ENCODE measurements around the gene RAB40C.

RAB40C gene

DNA sequence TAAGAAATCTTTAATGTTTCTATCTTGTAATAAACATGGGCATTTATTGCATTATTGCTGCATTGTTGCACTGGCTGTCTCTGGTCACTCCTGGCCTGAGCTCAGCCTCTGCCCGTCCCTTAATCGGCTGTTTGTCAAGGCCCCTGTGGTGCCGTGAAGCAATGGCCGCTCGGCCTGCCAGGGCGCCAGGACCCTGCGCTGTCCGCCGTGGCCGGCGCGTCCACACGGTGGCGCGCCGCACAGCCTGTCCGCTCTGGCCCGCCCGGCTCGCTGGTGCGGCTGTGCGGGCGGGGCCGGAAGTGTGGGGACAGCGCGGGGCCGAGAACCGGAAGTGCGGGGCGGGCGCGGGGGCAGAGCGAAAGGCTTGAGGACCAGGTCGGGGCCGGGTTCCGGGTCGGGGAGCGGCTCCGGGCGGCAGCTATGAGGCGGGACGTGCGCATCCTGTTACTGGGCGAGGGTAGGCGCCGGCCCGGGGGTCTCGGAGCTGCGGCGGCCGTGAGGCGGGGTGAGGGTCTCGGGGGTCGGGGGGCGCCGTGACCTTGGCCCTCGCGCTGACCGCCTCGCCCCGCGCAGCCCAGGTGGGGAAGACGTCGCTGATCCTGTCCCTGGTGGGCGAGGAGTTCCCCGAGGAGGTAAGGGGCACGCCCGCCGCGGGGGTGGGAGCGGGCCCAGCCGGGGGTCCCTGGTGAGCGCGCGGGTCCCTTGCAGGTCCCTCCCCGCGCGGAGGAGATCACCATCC lies 78.1 kb downstream of the RAB40C start, which contains the start of gene RHOT2:
RHOT2 (plus strand) TSS at position 353 of the 739 bp plus-strand sequence; CDS start at position 421, 68 bp downstream.
- TF ChIP-seq, protein P1, sequence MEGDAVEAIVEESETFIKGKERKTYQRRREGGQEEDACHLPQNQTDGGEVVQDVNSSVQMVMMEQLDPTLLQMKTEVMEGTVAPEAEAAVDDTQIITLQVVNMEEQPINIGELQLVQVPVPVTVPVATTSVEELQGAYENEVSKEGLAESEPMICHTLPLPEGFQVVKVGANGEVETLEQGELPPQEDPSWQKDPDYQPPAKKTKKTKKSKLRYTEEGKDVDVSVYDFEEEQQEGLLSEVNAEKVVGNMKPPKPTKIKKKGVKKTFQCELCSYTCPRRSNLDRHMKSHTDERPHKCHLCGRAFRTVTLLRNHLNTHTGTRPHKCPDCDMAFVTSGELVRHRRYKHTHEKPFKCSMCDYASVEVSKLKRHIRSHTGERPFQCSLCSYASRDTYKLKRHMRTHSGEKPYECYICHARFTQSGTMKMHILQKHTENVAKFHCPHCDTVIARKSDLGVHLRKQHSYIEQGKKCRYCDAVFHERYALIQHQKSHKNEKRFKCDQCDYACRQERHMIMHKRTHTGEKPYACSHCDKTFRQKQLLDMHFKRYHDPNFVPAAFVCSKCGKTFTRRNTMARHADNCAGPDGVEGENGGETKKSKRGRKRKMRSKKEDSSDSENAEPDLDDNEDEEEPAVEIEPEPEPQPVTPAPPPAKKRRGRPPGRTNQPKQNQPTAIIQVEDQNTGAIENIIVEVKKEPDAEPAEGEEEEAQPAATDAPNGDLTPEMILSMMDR (IDR thresholded peaks at IDR 0.05; ENCODE audit: control insufficient read depth, insufficient read depth, low read depth, low read length, missing control alignments), result peak; percentile 42
- H3K4me3 ChIP-seq (ENCODE audit: control insufficient read depth, low read depth, low read length), result peak within 1 kb of the TSS; percentile 73
- peak; percentile 38 for DNase-seq (ENCODE audit: low read depth)

GRCh38 chr16:668519-669171 lies 78.8 kb downstream of the RAB40C start:
- TF ChIP-seq, protein P1 (IDR thresholded peaks at IDR 0.05; ENCODE audit: control insufficient read depth, insufficient read depth, low read depth, low read length, missing control alignments), result no peak
- H3K4me3 ChIP-seq (ENCODE audit: control insufficient read depth, low read depth, low read length), result peak overlapping the region; percentile 73
- DNase-seq (ENCODE audit: low read depth), result no peak

DNA sequence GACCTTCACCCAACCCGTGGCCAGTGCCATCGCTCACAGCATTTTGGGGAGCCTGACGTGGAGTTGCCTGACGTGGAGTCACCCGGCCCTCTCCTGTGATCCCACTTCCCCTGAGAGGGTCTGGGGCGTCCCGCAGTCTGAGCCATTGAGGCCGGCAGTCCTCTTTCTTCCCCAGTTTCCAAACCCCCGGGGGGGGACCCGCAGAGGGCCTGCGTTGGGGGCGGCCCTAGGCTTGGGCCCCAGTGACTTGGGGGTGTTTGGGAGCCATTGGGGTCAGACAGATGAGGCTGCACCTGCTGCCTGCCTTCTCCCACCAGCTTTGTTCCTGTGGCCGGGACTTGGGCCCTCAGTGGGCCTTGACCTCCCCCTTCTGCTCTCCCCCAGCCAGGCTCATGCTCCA lies 79.8 kb downstream of the RAB40C start:
- DNase-seq (ENCODE audit: low read depth), result no peak
- H3K4me3 ChIP-seq (ENCODE audit: control insufficient read depth, low read depth, low read length), result no peak overlapping the region

DNA sequence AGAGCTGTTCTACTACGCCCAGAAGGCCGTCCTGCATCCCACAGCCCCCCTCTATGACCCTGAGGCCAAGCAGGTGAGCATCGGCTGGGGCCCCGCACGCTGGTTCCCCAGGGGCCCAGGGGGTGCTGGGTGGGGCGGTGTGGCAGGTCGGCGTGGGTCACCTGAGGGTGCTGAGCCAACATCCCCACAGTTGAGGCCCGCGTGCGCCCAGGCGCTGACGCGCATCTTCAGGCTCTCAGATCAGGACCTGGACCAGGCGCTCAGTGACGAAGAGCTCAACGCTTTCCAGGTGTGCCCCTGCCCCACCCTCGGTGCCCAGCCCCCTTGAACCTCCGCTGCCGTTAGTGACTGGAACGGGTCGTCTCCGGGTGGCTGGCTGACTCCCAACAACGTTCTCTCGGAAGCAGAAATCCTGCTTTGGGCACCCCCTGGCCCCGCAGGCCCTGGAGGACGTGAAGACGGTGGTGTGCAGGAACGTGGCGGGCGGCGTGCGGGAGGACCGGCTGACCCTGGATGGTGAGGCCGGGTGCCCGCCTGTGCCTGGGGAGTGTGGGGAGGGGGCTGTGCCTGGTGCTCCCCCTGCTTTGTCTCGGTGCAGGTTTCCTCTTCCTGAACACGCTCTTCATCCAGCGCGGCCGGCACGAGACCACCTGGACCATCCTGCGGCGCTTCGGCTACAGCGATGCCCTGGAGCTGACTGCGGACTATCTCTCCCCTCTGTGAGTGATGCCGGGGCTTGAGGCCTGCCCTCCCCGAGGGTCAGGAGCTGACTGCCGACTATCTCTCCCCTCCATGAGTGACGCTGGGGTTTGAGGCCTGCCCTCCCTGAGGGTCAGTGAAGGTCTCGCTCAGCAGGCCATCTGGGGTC lies 80.9 kb downstream of the RAB40C start:
- no peak for DNase-seq (ENCODE audit: low read depth)
- TF ChIP-seq, protein P1 (IDR thresholded peaks at IDR 0.05; ENCODE audit: control insufficient read depth, insufficient read depth, low read depth, low read length, missing control alignments), result no peak
- H3K4me3 ChIP-seq (ENCODE audit: control insufficient read depth, low read depth, low read length), result no peak overlapping the region

More for the DNA sequence above, 79.8 kb downstream of the RAB40C start:
- TF ChIP-seq, protein P1 (IDR thresholded peaks at IDR 0.05; ENCODE audit: control insufficient read depth, insufficient read depth, low read depth, low read length, missing control alignments), result no peak

DNA sequence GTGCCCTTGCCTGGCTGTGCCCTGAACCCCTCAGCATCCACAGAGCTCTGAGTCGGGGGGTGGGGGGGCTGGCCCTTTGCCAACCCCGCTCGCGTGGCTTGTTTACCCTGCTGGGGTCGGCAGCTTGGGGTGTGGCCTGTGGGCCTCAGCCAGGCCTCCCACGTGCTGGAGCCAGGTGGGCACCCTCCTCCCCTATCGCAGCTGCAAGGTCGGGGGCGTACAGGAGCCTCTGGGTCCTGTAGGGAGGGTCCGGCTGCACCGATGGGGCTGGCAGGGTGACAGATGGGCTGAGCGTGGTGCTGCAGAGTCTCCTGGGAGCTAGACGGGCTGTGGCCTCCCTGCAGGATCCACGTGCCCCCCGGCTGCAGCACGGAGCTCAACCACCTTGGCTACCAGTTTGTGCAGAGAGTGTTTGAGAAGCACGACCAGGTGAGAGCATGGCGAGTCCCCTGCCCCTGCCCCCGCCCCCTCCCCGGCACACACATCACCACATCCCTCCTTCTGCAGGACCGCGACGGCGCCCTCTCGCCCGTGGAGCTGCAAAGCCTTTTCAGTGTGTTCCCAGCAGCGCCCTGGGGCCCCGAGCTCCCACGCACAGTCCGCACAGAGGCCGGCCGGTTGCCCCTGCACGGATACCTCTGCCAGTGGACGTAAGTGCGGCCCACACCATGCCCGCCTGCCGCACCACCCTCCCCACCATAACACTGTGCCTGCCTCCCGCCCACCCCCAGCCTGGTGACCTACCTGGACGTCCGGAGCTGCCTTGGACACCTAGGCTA lies 81.7 kb downstream of the RAB40C start:
- TF ChIP-seq, protein P1 (IDR thresholded peaks at IDR 0.05; ENCODE audit: control insufficient read depth, insufficient read depth, low read depth, low read length, missing control alignments), result no peak
- no peak for DNase-seq (ENCODE audit: low read depth)
- no peak overlapping the region for H3K4me3 ChIP-seq (ENCODE audit: control insufficient read depth, low read depth, low read length)

DNA sequence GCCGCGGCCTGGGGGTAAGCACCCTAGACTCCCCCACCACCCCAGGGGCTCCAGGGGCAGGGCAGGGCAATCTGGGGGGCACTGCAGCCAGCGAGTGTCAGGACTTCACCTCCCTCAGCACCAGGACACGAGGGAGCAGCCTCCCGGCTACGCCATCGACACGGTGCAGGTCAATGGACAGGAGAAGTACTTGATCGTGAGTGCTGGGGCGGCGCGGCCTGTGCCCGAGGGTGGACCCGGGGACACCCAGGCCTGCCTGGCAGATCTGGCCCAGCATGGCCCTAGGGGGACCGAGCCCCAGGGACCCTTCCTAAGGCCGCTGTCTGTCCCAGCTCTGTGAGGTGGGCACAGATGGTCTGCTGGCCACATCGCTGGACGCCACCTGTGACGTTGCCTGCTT lies 82.5 kb downstream of the RAB40C start:
- DNase-seq (ENCODE audit: low read depth), result no peak
- H3K4me3 ChIP-seq (ENCODE audit: control insufficient read depth, low read depth, low read length), result no peak overlapping the region
- TF ChIP-seq, protein P1 (IDR thresholded peaks at IDR 0.05; ENCODE audit: control insufficient read depth, insufficient read depth, low read depth, low read length, missing control alignments), result no peak
